HG02763 (cell line): ENCODE measurements around the gene ACOT8.
"Not testable (repeated sequence)": the region's sequence is repeated elsewhere in the genome, so short reads cannot be mapped to it uniquely, and the experiment has no call there.

Experiments used
- ATAC-seq: cut with Tn5 transposase; IDR thresholded peaks from one replicate; pipeline ENCODE4 v1.9.1; 2021; ENCODE audit warnings: mild to moderate bottlenecking, moderate library complexity; ENCODE audit not compliant: unreplicated experiment

ACOT8 gene

GRCh38 chr20:45888681-45889080 is 31.5 kb upstream of the ACOT8 start:
- ATAC-seq = no peak

- no peak for ATAC-seq
Measured at GRCh38 chr20:45887346-45887715, 30.1 kb upstream of the ACOT8 start, which contains the start of gene SPATA25. SPATA25 (minus strand) TSS chr20:45887622; CDS start chr20:45887590, 32 bp downstream.

- no peak for ATAC-seq
Measured at GRCh38 chr20:45886590-45887345, 29.6 kb upstream of the ACOT8 start.

GRCh38 chr20:45883100-45883469 is 25.9 kb upstream of the ACOT8 start:
- no peak for ATAC-seq

- no peak for ATAC-seq
Measured at GRCh38 chr20:45882469-45883099, 25.4 kb upstream of the ACOT8 start.

GRCh38 chr20:45880988-45881788 is 24.0 kb upstream of the ACOT8 start, which contains the start of gene ZSWIM1:
ZSWIM1 (plus strand) TSS chr20:45881227; CDS start chr20:45882593, 1,366 bp downstream.
- ATAC-seq = peak; percentile 95

GRCh38 chr20:45878076-45878761 is 21.0 kb upstream of the ACOT8 start:
- no peak for ATAC-seq

- no peak for ATAC-seq
Measured at GRCh38 chr20:45874576-45874975, 17.4 kb upstream of the ACOT8 start.

GRCh38 chr20:45874104-45874481 is 16.9 kb upstream of the ACOT8 start:
- not testable (repeated sequence) for ATAC-seq

GRCh38 chr20:45873409-45874103 is 16.4 kb upstream of the ACOT8 start:
- ATAC-seq = no peak

GRCh38 chr20:45872626-45873025 is 15.4 kb upstream of the ACOT8 start:
- ATAC-seq = no peak

- no peak for ATAC-seq
Measured at GRCh38 chr20:45867819-45868176, 10.6 kb upstream of the ACOT8 start.

- ATAC-seq = no peak
Measured at GRCh38 chr20:45867136-45867818, 10.1 kb upstream of the ACOT8 start.

GRCh38 chr20:45866454-45866853 is 9.3 kb upstream of the ACOT8 start:
- ATAC-seq = no peak

- no peak for ATAC-seq
Measured at GRCh38 chr20:45863543-45864470, 6.6 kb upstream of the ACOT8 start.

GRCh38 chr20:45861221-45862075 is 4.3 kb upstream of the ACOT8 start:
- no peak for ATAC-seq

GRCh38 chr20:45860560-45861220 is 3.5 kb upstream of the ACOT8 start:
- ATAC-seq = no peak
